HEK293 (cell line): ENCODE results near the gene GPN3.

Source experiments
- ELK4 ChIP-seq: IDR thresholded peaks from 2 replicates; pipeline ENCODE4 v1.6.1; 2011; ENCODE audit warnings: mild to moderate bottlenecking, low read depth, low read length, borderline replicate concordance
- KLF10 ChIP-seq: fragments of 450-650 bp; IDR thresholded peaks from 2 replicates; pipeline ENCODE4 v1.5.1; 2018; ENCODE audit warnings: missing biosample characterization, mild to moderate bottlenecking, missing genetic modification characterization
- YY2 ChIP-seq: fragments of 450-650 bp; formaldehyde crosslinking; IDR thresholded peaks from 2 replicates; pipeline ENCODE4 v1.5.1; 2016; ENCODE audit warnings: missing biosample characterization, missing genetic modification characterization
- ZBTB11 ChIP-seq: fragments of 450-650 bp; formaldehyde crosslinking; conservative IDR thresholded peaks from 2 replicates; pipeline ENCODE4 v1.5.1; 2016; ENCODE audit warnings: low read depth, missing biosample characterization, missing genetic modification characterization
- ZEB2 ChIP-seq: fragments of 450-650 bp; formaldehyde crosslinking; IDR thresholded peaks from 2 replicates; pipeline ENCODE4 v1.5.1; 2016; ENCODE audit warnings: missing biosample characterization, missing genetic modification characterization
- ZNF274 ChIP-seq, 2 experiments: fragments of 200-500 bp in 1 of 2; fragments of 450-650 bp in 1 of 2; sonication (Bioruptor generic) in 1 of 2; formaldehyde crosslinking in 1 of 2; IDR thresholded peaks; 2 replicates each; pipeline versions ENCODE4 v1.5.1 to v1.6.1; 2014 to 2016; ENCODE audit warnings: borderline replicate concordance in 1 of 2, inconsistent platforms in 1 of 2, low read length in 1 of 2, missing biosample characterization in 1 of 2, missing genetic modification characterization in 1 of 2
- ZNF311 ChIP-seq: fragments of 450-650 bp; formaldehyde crosslinking; IDR thresholded peaks from 2 replicates; pipeline ENCODE4 v1.5.1; 2017; ENCODE audit warnings: missing biosample characterization, missing genetic modification characterization, borderline replicate concordance
- ZNF416 ChIP-seq: fragments of 450-650 bp; formaldehyde crosslinking; IDR thresholded peaks from 2 replicates; pipeline ENCODE4 v1.5.1; 2016; ENCODE audit warnings: missing biosample characterization, missing genetic modification characterization
- ZNF423 ChIP-seq: fragments of 450-650 bp; formaldehyde crosslinking; IDR thresholded peaks from 2 replicates; pipeline ENCODE4 v1.5.1; 2016; ENCODE audit warnings: missing biosample characterization, missing genetic modification characterization
- ZNF513 ChIP-seq: fragments of 450-650 bp; IDR thresholded peaks from 2 replicates; pipeline ENCODE4 v1.5.1; 2018; ENCODE audit warnings: missing biosample characterization, missing genetic modification characterization
- ZNF621 ChIP-seq: fragments of 450-650 bp; formaldehyde crosslinking; IDR thresholded peaks from 2 replicates; pipeline ENCODE4 v1.5.1; 2017; ENCODE audit warnings: missing biosample characterization, missing genetic modification characterization
- ZNF626 ChIP-seq: fragments of 450-650 bp; sonication (Bioruptor Pico); formaldehyde crosslinking; IDR thresholded peaks from 2 replicates; pipeline ENCODE4 v1.5.1; 2018; ENCODE audit warnings: missing biosample characterization, missing genetic modification characterization, inconsistent platforms
- ZNF654 ChIP-seq: fragments of 450-650 bp; formaldehyde crosslinking; IDR thresholded peaks from 2 replicates; pipeline ENCODE4 v1.5.1; 2016; ENCODE audit warnings: low read depth, missing biosample characterization, missing genetic modification characterization
- ZNF777 ChIP-seq: fragments of 450-650 bp; formaldehyde crosslinking; IDR thresholded peaks from 2 replicates; pipeline ENCODE4 v1.5.1; 2017; ENCODE audit warnings: missing biosample characterization, missing genetic modification characterization, borderline replicate concordance
- TF ChIP-seq, protein P1 (sequence below): fragments of 450-650 bp; formaldehyde crosslinking; IDR thresholded peaks from 2 replicates; pipeline ENCODE4 v1.5.1; 2016; ENCODE audit warnings: missing biosample characterization, missing genetic modification characterization
- TF ChIP-seq, protein P2 (sequence below): fragments of 450-650 bp; formaldehyde crosslinking; IDR thresholded peaks from 2 replicates; pipeline ENCODE4 v1.5.1; 2017; ENCODE audit warnings: missing biosample characterization, mild to moderate bottlenecking, missing genetic modification characterization, moderate library complexity

Gene GPN3

GRCh38 chr12:110449799-110450497 lies 18.1 kb downstream of the GPN3 start, which contains the start of gene ARPC3 (continued):
- TF ChIP-seq ZNF513 (tag by site-specific recombination) (no peak), ZNF654 (peak; percentile 61), ZNF621 (no peak), ZNF416 (no peak), ELK4 (peak; percentile 77; the same call in 1 of the 2 replicates), ZNF777 (no peak), ZNF423 (tag by site-specific recombination) (no peak), KLF10 (peak; percentile 22; the same call in 1 of the 2 replicates), YY2 (tag by site-specific recombination) (peak; percentile 38; the same call in 1 of the 2 replicates), ZEB2 (tag by site-specific recombination) (peak; percentile 89), ZNF274 (IDR thresholded peaks at IDR 0.05; ENCODE audit: low read length) (no peak), ZNF274 (tag by site-specific recombination; IDR thresholded peaks at IDR 0.05; ENCODE audit: borderline replicate concordance) (no peak), ZNF311 (tag by site-specific recombination) (no peak), ZBTB11 (peak; percentile 96), ZNF626 (tag by site-specific recombination) (no peak)
- TF ChIP-seq, protein P1, sequence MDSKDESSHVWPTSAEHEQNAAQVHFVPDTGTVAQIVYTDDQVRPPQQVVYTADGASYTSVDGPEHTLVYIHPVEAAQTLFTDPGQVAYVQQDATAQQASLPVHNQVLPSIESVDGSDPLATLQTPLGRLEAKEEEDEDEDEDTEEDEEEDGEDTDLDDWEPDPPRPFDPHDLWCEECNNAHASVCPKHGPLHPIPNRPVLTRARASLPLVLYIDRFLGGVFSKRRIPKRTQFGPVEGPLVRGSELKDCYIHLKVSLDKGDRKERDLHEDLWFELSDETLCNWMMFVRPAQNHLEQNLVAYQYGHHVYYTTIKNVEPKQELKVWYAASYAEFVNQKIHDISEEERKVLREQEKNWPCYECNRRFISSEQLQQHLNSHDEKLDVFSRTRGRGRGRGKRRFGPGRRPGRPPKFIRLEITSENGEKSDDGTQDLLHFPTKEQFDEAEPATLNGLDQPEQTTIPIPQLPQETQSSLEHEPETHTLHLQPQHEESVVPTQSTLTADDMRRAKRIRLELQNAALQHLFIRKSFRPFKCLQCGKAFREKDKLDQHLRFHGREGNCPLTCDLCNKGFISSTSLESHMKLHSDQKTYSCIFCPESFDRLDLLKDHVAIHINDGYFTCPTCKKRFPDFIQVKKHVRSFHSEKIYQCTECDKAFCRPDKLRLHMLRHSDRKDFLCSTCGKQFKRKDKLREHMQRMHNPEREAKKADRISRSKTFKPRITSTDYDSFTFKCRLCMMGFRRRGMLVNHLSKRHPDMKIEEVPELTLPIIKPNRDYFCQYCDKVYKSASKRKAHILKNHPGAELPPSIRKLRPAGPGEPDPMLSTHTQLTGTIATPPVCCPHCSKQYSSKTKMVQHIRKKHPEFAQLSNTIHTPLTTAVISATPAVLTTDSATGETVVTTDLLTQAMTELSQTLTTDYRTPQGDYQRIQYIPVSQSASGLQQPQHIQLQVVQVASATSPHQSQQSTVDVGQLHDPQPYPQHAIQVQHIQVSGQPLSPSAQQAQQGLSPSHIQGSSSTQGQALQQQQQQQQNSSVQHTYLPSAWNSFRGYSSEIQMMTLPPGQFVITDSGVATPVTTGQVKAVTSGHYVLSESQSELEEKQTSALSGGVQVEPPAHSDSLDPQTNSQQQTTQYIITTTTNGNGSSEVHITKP (tag by site-specific recombination) = peak; percentile 90
- TF ChIP-seq, protein P2, sequence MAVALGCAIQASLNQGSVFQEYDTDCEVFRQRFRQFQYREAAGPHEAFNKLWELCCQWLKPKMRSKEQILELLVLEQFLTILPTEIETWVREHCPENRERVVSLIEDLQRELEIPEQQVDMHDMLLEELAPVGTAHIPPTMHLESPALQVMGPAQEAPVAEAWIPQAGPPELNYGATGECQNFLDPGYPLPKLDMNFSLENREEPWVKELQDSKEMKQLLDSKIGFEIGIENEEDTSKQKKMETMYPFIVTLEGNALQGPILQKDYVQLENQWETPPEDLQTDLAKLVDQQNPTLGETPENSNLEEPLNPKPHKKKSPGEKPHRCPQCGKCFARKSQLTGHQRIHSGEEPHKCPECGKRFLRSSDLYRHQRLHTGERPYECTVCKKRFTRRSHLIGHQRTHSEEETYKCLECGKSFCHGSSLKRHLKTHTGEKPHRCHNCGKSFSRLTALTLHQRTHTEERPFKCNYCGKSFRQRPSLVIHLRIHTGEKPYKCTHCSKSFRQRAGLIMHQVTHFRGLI (tag by site-specific recombination) = 0 out of 2 replicates have a peak, but pooled peaks have one; percentile 40
